Panc1 (cell line): ENCODE measurements around the gene SLC7A1.

Experiments
- CTCF ChIP-seq: fragments of 450-650 bp; IDR thresholded peaks from 2 replicates; pipeline ENCODE4 v1.5.1; 2017; ENCODE audit warnings: mild to moderate bottlenecking
- POLR2AphosphoS5 ChIP-seq: IDR thresholded peaks from 2 replicates; pipeline ENCODE4 v1.6.1; 2012; ENCODE audit warnings: mild to moderate bottlenecking, low read depth, low read length, moderate library complexity
- SIN3A ChIP-seq: IDR thresholded peaks from 2 replicates; pipeline ENCODE4 v1.6.1; 2012; ENCODE audit warnings: low read depth, mild to moderate bottlenecking, low read length, moderate library complexity, borderline replicate concordance; ENCODE audit not compliant: insufficient read depth
- TF ChIP-seq, protein P1 (sequence below), 2 experiments: IDR thresholded peaks; 2 replicates each; pipeline ENCODE4 v1.6.1; 2011 to 2012; ENCODE audit warnings: low read depth in 2 of 2, control low read depth in 1 of 2, low read length in 1 of 2, mild to moderate bottlenecking in 1 of 2, moderate library complexity in 1 of 2; ENCODE audit not compliant: insufficient read depth in 1 of 2

GRCh38 chr13:29540334-29540733 is 55.2 kb downstream of the SLC7A1 start:
- TF ChIP-seq CTCF (no peak), SIN3A (no peak), POLR2AphosphoS5 (no peak)
- TF ChIP-seq, protein P1, sequence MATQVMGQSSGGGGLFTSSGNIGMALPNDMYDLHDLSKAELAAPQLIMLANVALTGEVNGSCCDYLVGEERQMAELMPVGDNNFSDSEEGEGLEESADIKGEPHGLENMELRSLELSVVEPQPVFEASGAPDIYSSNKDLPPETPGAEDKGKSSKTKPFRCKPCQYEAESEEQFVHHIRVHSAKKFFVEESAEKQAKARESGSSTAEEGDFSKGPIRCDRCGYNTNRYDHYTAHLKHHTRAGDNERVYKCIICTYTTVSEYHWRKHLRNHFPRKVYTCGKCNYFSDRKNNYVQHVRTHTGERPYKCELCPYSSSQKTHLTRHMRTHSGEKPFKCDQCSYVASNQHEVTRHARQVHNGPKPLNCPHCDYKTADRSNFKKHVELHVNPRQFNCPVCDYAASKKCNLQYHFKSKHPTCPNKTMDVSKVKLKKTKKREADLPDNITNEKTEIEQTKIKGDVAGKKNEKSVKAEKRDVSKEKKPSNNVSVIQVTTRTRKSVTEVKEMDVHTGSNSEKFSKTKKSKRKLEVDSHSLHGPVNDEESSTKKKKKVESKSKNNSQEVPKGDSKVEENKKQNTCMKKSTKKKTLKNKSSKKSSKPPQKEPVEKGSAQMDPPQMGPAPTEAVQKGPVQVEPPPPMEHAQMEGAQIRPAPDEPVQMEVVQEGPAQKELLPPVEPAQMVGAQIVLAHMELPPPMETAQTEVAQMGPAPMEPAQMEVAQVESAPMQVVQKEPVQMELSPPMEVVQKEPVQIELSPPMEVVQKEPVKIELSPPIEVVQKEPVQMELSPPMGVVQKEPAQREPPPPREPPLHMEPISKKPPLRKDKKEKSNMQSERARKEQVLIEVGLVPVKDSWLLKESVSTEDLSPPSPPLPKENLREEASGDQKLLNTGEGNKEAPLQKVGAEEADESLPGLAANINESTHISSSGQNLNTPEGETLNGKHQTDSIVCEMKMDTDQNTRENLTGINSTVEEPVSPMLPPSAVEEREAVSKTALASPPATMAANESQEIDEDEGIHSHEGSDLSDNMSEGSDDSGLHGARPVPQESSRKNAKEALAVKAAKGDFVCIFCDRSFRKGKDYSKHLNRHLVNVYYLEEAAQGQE (IDR thresholded peaks at IDR 0.05; ENCODE audit: insufficient read depth in 1 of 2, low read depth in 2 of 2, low read length in 1 of 2), result no peak
